NCI-H1105 treated with DMSO at 0.1 percent for 48 hours (cell line): ENCODE data around the gene MST1R.

Source experiments
- DNase-seq: peaks from one replicate; lab custom pipeline; 2025; lab: John Stamatoyannopoulos, UW

The MST1R gene

DNA sequence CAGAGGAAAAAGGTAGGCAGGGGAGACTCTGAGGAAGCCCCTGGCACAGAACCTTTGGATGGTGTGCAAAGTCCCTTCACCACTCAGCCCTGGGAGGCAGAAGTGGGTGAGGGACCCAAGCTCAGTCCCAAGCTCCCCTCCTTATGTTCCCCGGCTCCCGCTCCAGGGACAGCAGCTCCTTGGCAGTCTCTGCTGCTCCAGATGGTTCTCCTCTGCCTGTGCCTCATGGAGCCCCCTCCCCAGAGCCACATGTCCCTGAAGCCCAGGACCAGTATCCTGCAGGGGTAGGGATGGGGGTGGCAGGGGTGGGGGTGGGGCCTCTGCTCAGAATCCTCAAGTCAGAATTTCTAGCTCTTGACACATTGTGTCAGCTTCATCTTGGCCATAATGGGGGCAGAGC is 26.0 kb downstream of the MST1R start:
- no peak for DNase-seq

- no peak for DNase-seq
Measured at GRCh38 chr3:49876567-49876966, 27.1 kb downstream of the MST1R start.

GRCh38 chr3:49873623-49874022 is 30.1 kb downstream of the MST1R start:
- DNase-seq = no peak

GRCh38 chr3:49872801-49873281 is 30.8 kb downstream of the MST1R start:
- DNase-seq = no peak

GRCh38 chr3:49871531-49872153 is 32.0 kb downstream of the MST1R start:
- DNase-seq = no peak

DNA sequence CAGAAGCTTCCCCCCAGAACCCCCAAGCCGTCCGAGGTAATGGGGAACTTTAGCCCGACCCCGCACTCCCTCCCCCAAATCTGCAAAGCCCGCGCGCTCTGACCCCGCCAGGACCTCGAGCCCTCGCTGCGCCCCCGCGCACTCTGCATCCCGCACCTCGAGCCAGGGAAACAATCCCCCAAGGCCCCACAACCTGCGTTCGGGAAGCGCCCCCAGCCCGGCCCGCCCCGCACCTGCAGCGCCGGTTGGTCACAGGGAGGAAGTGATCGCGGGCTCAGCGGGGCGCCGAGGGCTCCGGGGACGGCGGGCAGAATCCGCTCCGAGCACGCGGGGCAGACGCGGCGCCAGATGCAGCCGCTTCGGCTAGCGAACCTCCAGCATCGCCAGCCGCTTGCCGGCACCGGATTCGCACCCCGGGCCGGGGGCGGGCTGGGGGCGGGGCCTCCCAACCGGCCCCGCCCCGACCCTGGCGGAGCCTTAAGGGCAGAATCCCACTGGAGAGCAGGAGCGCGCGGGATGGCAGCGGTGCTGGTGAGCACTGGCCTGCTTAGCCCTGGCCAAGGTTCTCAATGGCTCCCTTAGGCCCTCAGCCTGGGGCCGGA is 34.0 kb downstream of the MST1R start, which contains the start of gene CAMKV:
Gene CAMKV (minus strand): TSS at position 382 of the 602 bp plus-strand sequence. CDS start 7,518 bp downstream, outside the sequence.
- DNase-seq = peak; percentile 23

DNA sequence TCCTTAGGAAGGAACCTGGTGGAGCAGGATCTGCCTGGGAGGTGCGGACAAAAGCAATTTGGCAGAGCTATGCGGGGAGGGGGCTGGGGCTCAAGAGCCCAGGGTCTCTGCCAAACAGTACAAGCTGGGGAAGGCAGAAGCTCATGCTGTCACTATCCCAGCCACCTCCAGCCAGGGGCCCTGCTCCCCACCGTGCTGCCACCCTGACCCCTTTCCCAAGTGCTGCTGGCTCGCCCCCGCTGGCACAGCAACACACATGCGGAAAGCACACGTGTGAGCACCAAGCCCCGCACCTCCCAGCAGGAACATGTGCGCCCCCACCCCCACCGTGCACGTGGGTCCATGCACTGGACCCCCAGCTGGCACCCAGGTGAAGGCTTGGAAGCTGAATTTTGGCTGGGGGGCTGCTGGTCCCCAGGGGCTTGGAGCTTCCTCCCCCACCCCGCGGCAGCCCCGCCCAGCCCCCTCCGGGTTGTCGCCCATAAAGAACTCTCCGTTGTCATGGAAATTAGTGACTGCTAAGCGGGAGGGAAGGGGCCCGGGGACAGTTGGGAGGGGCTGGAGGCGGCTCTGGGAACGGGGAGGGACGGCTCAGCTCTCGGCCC is 34.7 kb downstream of the MST1R start:
- DNase-seq = no peak

DNA sequence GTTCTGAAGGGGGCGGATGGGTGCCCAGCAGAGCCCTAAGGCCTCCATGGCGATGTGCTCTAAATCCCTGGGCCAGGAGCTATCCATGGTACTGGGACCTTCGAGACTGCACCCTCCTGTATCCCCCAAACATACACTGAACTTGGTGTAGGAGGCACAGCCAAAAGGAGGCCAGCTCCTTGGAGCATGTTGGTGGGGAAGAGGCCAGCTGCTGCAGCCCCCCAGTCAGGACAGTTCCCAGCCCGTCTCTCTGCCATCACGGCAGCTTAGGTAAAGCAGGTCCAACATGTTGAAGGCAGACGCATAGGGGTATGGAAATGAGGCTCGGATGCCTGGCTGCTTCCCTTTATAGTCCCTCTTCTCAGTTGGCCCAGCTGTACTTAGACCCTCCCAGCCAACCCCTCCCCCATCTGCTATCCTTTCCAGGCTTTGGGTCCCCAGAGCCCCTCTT is 35.8 kb downstream of the MST1R start:
- no peak for DNase-seq

GRCh38 chr3:49867400-49867799 is 36.3 kb downstream of the MST1R start:
- DNase-seq = no peak

DNA sequence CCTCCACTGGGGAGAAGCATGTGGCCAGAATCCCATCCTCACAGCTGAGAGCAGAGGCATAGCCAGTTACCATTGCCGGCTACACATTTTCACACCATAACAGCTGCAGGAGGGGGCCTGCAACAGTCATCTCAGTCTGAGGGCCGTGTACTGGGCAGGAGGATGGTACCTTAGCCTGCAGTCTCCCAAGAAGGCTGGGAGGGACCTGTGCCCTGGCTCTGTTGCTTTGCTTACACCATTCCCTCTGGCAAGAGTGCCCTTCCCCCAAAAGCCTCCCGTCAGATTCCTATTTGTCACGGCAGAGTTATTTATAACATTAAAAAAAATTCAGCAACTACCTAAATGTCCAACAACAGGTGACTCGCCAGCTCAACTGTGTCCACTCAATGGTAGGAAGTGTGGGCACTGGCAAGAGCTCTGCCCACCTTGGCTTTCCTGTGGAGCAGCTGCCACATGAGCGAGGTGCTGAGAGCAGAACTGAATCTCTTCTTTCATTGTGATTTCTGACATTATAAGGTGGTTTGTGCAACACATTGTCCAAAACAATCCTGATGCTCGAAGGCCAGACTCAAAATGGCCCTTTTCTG is 38.4 kb downstream of the MST1R start:
- DNase-seq = no peak

DNA sequence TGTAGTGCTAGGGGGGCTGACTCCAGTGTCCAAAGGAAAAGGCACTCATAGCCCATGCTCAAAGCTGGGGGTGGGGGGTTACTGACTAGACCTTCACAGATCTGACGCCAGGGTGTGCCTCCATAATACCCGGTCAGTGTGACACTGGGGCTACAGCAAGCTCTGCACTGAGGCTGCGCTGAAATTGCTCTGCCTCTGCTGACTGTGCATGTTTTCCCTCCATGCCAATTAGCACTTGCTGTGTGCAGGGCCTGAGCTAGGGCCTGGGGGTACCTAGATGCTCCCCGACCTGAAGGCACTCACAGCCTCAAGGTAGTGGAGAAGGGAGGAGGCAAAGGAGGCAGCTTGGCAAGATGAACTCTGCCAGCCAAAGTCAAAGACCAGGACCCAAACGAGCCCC is 39.2 kb downstream of the MST1R start:
- no peak for DNase-seq

- DNase-seq = no peak
Measured at GRCh38 chr3:49859576-49860305, 43.9 kb downstream of the MST1R start.

DNA sequence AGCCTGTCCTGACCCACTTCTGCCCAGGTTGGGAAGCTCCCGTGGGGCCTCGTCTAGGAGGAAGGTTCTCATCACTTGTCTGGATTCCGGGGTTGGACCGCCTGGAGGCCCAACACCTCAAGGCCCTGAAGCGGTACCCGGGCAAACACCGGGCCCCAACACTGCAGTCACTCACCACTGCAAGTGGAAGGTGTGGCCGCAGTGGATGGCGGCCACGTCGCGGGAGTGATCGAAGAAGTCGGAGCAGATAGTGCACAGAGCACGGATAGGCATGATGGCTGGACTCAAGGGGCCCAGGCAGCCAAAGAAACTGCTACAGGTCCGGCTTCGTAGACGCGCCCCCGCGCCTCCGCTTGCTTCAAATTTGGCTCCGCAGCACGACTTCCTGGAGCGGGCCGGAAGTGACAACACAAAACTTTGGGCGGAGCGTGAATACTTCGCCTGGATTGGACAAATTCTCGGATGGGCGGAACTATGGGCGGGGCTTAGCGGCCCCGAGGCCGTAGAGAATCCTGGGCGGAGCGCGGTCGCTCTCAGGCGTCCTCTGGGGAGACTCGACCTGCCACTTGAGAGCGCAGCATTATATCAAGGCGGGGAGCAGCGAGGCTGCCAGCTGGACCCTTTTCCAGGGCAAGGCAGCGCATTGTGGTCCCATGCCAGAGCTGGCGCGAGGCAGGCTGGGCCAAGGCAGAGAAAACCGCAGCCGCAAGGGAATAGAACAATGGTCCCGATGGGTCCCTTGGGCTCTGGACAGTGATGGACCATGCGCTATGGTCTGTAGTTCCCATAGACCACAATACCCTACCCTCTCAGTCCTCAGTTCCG is 47.3 kb downstream of the MST1R start, which contains the start of gene TRAIP:
Gene TRAIP (minus strand): TSS at position 384 of the 825 bp plus-strand sequence. CDS start 111 bp downstream, at position 273.
- peak; percentile 86 for DNase-seq

DNA sequence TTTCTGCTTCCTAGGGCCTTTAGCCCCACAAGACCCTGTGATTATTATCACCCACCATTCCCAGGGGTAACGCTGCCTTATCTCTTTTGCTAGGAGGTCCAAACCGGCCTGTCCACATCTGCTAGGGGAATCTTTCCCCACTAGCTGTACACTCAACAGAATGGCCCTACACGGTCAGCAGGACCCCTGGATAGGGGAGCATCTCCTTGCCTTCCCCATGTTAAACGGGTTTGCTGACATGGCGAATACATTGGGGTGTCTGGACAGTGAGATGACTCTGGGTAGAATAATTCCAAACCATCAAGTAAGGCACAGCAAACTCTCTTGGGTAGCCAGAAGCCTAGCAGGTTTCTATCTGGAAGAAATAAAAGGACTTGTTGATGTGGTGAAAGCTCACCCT is 48.0 kb downstream of the MST1R start:
- DNase-seq = no peak

DNA sequence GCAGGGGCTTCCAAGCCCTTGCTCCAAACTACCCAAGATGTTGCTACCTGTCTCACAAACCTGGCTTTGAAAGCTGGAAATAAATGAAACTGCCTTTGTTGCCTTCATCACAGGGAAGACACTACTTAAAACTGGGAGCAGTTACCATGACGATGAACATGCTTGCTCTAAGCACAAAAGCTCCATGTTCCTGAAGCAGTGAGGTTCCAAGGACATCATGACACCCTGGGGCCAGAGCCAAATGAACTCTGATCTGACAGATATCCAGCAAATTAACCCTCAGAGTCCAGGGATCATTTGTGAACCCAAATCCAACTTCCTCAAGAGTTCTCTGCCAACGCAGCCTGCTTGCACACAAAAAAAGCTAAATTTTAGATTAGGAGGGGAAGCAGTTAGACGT is 58.0 kb downstream of the MST1R start:
- no peak for DNase-seq

- no peak for DNase-seq
Measured at GRCh38 chr3:49844464-49845183, 59.0 kb downstream of the MST1R start.

GRCh38 chr3:49842843-49843517 is 60.7 kb downstream of the MST1R start:
- no peak for DNase-seq

DNA sequence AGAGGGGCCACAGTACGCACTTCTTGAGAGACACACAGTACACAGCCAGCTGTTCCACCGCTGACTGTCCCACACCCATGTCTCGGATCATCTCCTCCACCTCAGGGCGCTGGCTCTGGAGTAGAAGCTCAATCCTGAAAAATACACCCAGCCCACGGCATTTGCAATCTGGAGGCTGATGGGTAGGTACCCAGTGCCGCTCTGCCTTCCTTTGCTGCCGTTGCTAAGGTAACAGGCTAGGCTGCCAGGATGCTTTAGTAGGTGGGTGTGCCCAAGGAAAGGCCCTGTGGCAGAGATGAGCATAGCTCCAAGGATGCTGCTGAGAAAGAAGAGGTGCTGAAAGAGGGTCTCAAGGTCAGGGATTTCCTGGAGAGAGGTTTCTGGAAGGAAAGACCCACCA is 61.9 kb downstream of the MST1R start:
- DNase-seq = no peak

DNA sequence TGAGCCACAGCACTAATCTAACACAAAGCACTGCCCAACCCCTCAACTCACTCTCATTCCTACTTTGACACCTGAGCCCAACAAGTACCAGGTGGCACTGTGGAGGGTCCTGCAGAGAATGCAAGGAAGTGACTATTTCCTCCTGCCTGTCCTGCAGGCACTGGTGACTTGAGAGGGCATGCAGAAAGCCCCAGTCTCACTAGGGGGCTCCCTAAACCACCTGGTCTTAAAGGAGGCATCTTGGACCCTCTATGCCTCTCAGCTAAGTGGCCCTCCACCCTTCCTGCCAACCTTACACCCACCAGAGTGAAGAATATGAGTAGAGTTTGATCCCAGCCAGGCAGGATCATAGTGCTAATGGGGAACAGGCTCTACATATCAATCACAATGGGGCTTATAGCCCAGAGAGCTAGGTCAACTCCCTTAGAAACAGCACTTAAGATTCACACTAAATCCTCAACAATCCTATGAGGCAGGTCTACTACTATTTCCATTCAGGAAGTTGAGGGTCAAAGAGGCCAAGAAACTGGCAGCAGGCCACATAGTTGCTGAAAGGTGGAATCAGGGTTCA is 62.5 kb downstream of the MST1R start:
- no peak for DNase-seq

GRCh38 chr3:49840388-49840787 is 63.3 kb downstream of the MST1R start:
- DNase-seq = no peak
